K562 (cell line): Measurements from ENCODE around the gene CCDC106. TPM values are rescaled to one million over a fixed set of nuclear protein-coding genes. Genes with fewer than 3 reads are reported as not detected.

ENCODE experiments used
- ATAC-seq: fragments of 200-7000 bp; cut with Tn5 transposase; 3 replicates; pipeline ENCODE4 v1.9.1; 2020; ENCODE audit warnings: moderate library complexity
- BruUV-seq: library from RNA; stranded (reverse); fragments of 400-500 nt; replicated peaks from 2 replicates; lab custom pipeline; 2021; lab: Mats Ljungman, UMichigan
- CTCF ChIA-PET: fragments of 300-600 bp; formaldehyde crosslinking; extraction: SDS; loops from one replicate; lab custom pipeline; 2021; ENCODE audit warnings: low intra/inter-chr PET ratio; lab: Yijun Ruan, JAX
- POLR2A ChIA-PET: fragments of 300-600, 350-650 bp; sonication (Branson Sonifier 250); formaldehyde crosslinking; extraction: SDS; loops from one replicate; lab custom pipeline; 2021; ENCODE audit warnings: antibody characterized with exemption, inconsistent platforms; lab: Yijun Ruan, JAX
- DNase-seq, 4 experiments: peaks; one replicate each; pipeline versions ENCODE4 v3.0.0 to v3.0.0-alpha.2; 2011 to 2018; ENCODE audit warnings: low spot score in 3 of 4, mixed read lengths in 3 of 4; ENCODE audit errors: extremely low read depth in 1 of 4
- FAIRE-seq: peaks from 2 replicates; lab custom pipeline; 2011; peaks lifted over from hg19 to GRCh38; lab: Jason Lieb, UNC
- H2AFZ ChIP-seq: 2 replicates; pipeline ENCODE4 v1.6.0; 2011; ENCODE audit warnings: low read depth, low read length, control low read depth, inconsistent platforms
- H3K27ac ChIP-seq: fragments of 200-600 bp; 3 replicates; pipeline ENCODE4 v1.8.0; 2011; ENCODE audit warnings: low read depth, mild to moderate bottlenecking, control low read depth, inconsistent platforms, low read length, moderate library complexity, mixed read lengths; ENCODE audit errors: extremely low read depth
- H3K27me3 ChIP-seq, 2 experiments: fragments of 300-600 bp in 1 of 2; 2 replicates in 1 of 2; 3 replicates in 1 of 2; pipeline versions ENCODE4 v1.6.0 to v1.8.0; 2011; ENCODE audit warnings: inconsistent platforms in 2 of 2, low read length in 2 of 2, mild to moderate bottlenecking in 1 of 2, mixed read lengths in 1 of 2, moderate library complexity in 1 of 2; ENCODE audit not compliant: control insufficient read depth in 2 of 2, insufficient read depth in 2 of 2
- H3K36me3 ChIP-seq: fragments of 300-600 bp; 3 replicates; pipeline ENCODE4 v1.8.0; 2011; ENCODE audit warnings: mild to moderate bottlenecking, low read length, inconsistent platforms; ENCODE audit not compliant: control insufficient read depth, insufficient read depth
- H3K4me1 ChIP-seq, 2 experiments: fragments of 200-600 bp in 1 of 2; replicated peaks in 1 of 2; 2 replicates in 1 of 2; 3 replicates in 1 of 2; pipeline versions ENCODE4 v1.5.1 to v1.8.0; 2011; ENCODE audit warnings: inconsistent platforms in 2 of 2, low read length in 2 of 2, mild to moderate bottlenecking in 1 of 2, mixed read lengths in 1 of 2, moderate library complexity in 1 of 2; ENCODE audit not compliant: control insufficient read depth in 2 of 2, insufficient read depth in 2 of 2
- H3K4me2 ChIP-seq: 2 replicates; pipeline ENCODE4 v1.6.1; 2011; ENCODE audit warnings: low read length, control low read depth, inconsistent platforms, mixed read lengths; ENCODE audit not compliant: insufficient read depth
- H3K4me3 ChIP-seq: fragments of 200-600 bp; sonication (generic), shearing (Covaris generic); 2 replicates; pipeline ENCODE4 v1.5.1; 2016; ENCODE audit warnings: control low read depth, inconsistent platforms
- H3K79me2 ChIP-seq: fragments of 200-600 bp; 3 replicates; pipeline ENCODE4 v1.8.0; 2011; ENCODE audit warnings: low read length, inconsistent platforms; ENCODE audit not compliant: control insufficient read depth, insufficient read depth
- H3K9ac ChIP-seq, 2 experiments: 2 replicates each; pipeline versions ENCODE4 v1.6.0 to v1.6.1; 2011; ENCODE audit warnings: low read depth in 2 of 2, low read length in 2 of 2, control low read depth in 1 of 2, inconsistent platforms in 1 of 2, mild to moderate bottlenecking in 1 of 2, mixed read lengths in 1 of 2; ENCODE audit not compliant: insufficient read depth in 1 of 2
- H3K9me1 ChIP-seq: one replicate; pipeline ENCODE4 v1.6.0; 2011; ENCODE audit warnings: inconsistent platforms, mild to moderate bottlenecking, low read length, moderate library complexity; ENCODE audit not compliant: control insufficient read depth, insufficient read depth
- H3K9me3 ChIP-seq: replicated peaks from 2 replicates; pipeline ENCODE4 v1.5.1; 2011; ENCODE audit warnings: low read depth, low read length, inconsistent platforms; ENCODE audit not compliant: control insufficient read depth, insufficient read depth
- H4K20me1 ChIP-seq: replicated peaks from 2 replicates; pipeline ENCODE4 v1.6.1; 2011; ENCODE audit warnings: low read length, inconsistent platforms, mixed read lengths; ENCODE audit not compliant: control insufficient read depth, insufficient read depth
- RBFOX2 ChIP-seq: fragments of 200-400 bp; formaldehyde crosslinking; IDR thresholded peaks from 2 replicates; pipeline ENCODE4 v1.6.1; 2017; ENCODE audit warnings: low read depth, mild to moderate bottlenecking, low read length, moderate library complexity
- ZMIZ1 ChIP-seq, 2 experiments: fragments of 150-350 bp in 1 of 2; IDR thresholded peaks; 2 replicates each; pipeline ENCODE4 v1.6.1; 2012 to 2016; ENCODE audit warnings: low read depth in 2 of 2, low read length in 2 of 2, mild to moderate bottlenecking in 1 of 2, moderate library complexity in 1 of 2
- WGBS: fragments of 100-300 bp; shearing (Covaris generic); methylation state at CpG from one replicate; pipeline ENCODE4 v1.1.6; 2016; ENCODE audit warnings: low coverage, mixed read lengths; ENCODE audit not compliant: insufficient coverage; ENCODE audit errors: missing lambda C conversion rate; 5-methylcytosine and 5-hydroxymethylcytosine counted together
- in situ Hi-C: fragments of 300-500 bp; cut with MboI; formaldehyde crosslinking; loops from 4 replicates; pipeline ENCODE4 v1.15.0; 2018; ENCODE audit warnings: inconsistent platforms, mixed read lengths
- intact Hi-C: fragments of 100-400 bp; cut with micrococcal nuclease; formaldehyde crosslinking; loops from 2 replicates; pipeline ENCODE4 v1.14.2; 2022
- polyA plus RNA-seq, 8 experiments: library from polyadenylated mRNA; depleted of rRNA in 4 of 8; stranded (reverse) in 5 of 8; unstranded in 3 of 8; fragments of >200 nt; fragmentation: Nextera tagmentation in 2 of 8; fragmentation: Illumina TruSeq in 1 of 8; extraction: Ambion mirVana in 2 of 8; extraction: Trizol in 1 of 8; gene quantifications; 2 replicates each; pipeline versions ENCODE4 v1.2.1 to v1.2.3, GENCODE V29; 2011 to 2014; ENCODE audit warnings: inconsistent platforms in 1 of 8, missing spikeins in 1 of 8
- total RNA-seq, 7 experiments: library from RNA; depleted of rRNA in 6 of 7; stranded (reverse); fragments of >200 nt in 6 of 7; fragmentation: Illumina TruSeq in 2 of 7; extraction: Trizol in 2 of 7; gene quantifications; 2 replicates each; pipeline versions ENCODE4 v1.2.1 to v1.2.3, GENCODE V29; 2011 to 2021; ENCODE audit warnings: low replicate concordance in 1 of 7
- TF ChIP-seq, protein P1 (sequence below): sonication (generic); formaldehyde crosslinking; IDR thresholded peaks from 2 replicates; pipeline ENCODE4 v1.8.1; 2023; ENCODE audit warnings: mild to moderate bottlenecking, missing genetic modification reagents

Gene CCDC106
- total and polyA plus RNA-seq, 9 of the 15 experiments (the other 6 are each of a cell fraction or from before 2014, with no cell fraction given) = 0.10 to 27.5 (median 15.0) TPM; not detected in 1

DNA sequence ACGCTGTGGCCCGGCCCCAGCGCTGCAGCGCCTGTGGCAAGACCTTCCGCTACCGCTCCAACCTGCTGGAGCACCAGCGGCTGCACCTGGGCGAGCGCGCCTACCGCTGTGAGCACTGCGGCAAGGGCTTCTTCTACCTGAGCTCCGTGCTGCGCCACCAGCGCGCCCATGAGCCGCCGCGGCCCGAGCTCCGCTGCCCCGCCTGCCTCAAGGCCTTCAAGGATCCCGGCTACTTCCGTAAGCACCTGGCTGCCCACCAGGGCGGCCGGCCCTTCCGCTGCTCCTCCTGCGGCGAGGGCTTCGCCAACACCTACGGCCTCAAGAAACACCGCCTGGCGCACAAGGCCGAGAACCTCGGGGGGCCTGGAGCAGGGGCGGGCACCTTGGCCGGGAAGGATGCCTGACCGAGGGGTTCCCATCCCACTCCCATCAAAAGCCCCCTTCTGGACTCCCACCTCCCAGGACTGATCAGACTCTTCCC lies 31.6 kb upstream of the CCDC106 start:
- TF ChIP-seq ZMIZ1 (IDR thresholded peaks at IDR 0.05; ENCODE audit: low read depth in 2 of 2, low read length in 2 of 2) (no peak), RBFOX2 (peak; percentile 44; the same call in 1 of the 2 replicates)
- TF ChIP-seq, protein P1, sequence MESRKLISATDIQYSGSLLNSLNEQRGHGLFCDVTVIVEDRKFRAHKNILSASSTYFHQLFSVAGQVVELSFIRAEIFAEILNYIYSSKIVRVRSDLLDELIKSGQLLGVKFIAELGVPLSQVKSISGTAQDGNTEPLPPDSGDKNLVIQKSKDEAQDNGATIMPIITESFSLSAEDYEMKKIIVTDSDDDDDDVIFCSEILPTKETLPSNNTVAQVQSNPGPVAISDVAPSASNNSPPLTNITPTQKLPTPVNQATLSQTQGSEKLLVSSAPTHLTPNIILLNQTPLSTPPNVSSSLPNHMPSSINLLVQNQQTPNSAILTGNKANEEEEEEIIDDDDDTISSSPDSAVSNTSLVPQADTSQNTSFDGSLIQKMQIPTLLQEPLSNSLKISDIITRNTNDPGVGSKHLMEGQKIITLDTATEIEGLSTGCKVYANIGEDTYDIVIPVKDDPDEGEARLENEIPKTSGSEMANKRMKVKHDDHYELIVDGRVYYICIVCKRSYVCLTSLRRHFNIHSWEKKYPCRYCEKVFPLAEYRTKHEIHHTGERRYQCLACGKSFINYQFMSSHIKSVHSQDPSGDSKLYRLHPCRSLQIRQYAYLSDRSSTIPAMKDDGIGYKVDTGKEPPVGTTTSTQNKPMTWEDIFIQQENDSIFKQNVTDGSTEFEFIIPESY (CRISPR knock-in tag) = peak; percentile 26; the same call in 1 of the 2 replicates
- no peaks in the 10 kb centered on the region for H3K9me3 ChIP-seq
- CTCF ChIA-PET = no interaction called here
- no peak for ATAC-seq
- H3K4me3 ChIP-seq = no peak overlapping the region
- WGBS = 99% methylated on average over 34 of the region's 38 CpGs
- H3K79me2 ChIP-seq = peaks cover 6% of the 10 kb centered on the region; the same call in 1 of the 3 replicates
- peaks cover 35% of the 10 kb centered on the region; the same call in 2 of the 3 replicates for H3K36me3 ChIP-seq
- peaks cover 0 to 5% of the 10 kb centered on the region in 2 experiments; a peak in 2 of 5 replicates for H3K4me1 ChIP-seq
- H3K4me2 ChIP-seq = no peak overlapping the region
- H3K27me3 ChIP-seq = no peaks in the 10 kb centered on the region
- intact Hi-C loops = no loop called here
- in situ Hi-C loops = no loop called here
- DNase-seq = no peak
- peaks cover 3% of the 10 kb centered on the region for H3K9me1 ChIP-seq
- no peak for FAIRE-seq
- no peak overlapping the region for H3K9ac ChIP-seq
- POLR2A ChIA-PET = interaction anchor here (0.7 to 1.7 kb wide), 2 partner anchors 12 to 314 kb away, joined by 3 to 6 read pairs; no protein-coding TSS in a partner anchor
- no peaks in the 10 kb centered on the region; the same call in 1 of the 2 replicates for H4K20me1 ChIP-seq
- H2AFZ ChIP-seq = no peak overlapping the region
- H3K27ac ChIP-seq = no peak overlapping the region
- no TSS peak for BruUV-seq
